HEK293 (cell line): ENCODE measurements around the gene ACTRT2.

Experiments used
- CTCF ChIA-PET: fragments of 350-600 bp; formaldehyde crosslinking; extraction: SDS; loops from one replicate; lab custom pipeline; 2021; ENCODE audit warnings: antibody characterized with exemption; lab: Yijun Ruan, JAX
- POLR2A ChIA-PET: fragments of 300-600 bp; formaldehyde crosslinking; extraction: SDS; loops from one replicate; lab custom pipeline; 2020; ENCODE audit warnings: antibody characterized with exemption, inconsistent platforms; lab: Yijun Ruan, JAX
- H3K27ac ChIP-seq: fragments of 200-500 bp; sonication (Bioruptor generic); 2 replicates; pipeline ENCODE4 v1.5.1; 2014; ENCODE audit warnings: low read depth, low read length, control low read depth, inconsistent platforms; ENCODE audit errors: extremely low read depth
- H3K36me3 ChIP-seq, 2 experiments: fragments of 200-500 bp in 1 of 2; sonication (Bioruptor generic) in 1 of 2; 1 replicate in 1 of 2; 2 replicates in 1 of 2; pipeline ENCODE4 v1.5.1; 2014 to 2017; ENCODE audit warnings: inconsistent platforms in 2 of 2, low read length in 2 of 2; ENCODE audit not compliant: control insufficient read depth in 2 of 2, insufficient read depth in 1 of 2
- H3K4me1 ChIP-seq: fragments of 200-500 bp; sonication (Bioruptor generic); 2 replicates; pipeline ENCODE4 v1.5.1; 2014; ENCODE audit warnings: mild to moderate bottlenecking, low read length, inconsistent platforms; ENCODE audit not compliant: control insufficient read depth, insufficient read depth
- H3K4me3 ChIP-seq: 2 replicates; pipeline ENCODE4 v1.5.1; 2011; ENCODE audit warnings: low read depth, mild to moderate bottlenecking, control low read depth, low read length, moderate library complexity
- H3K9me3 ChIP-seq: fragments of 200-500 bp; sonication (Bioruptor generic); 2 replicates; pipeline ENCODE4 v1.5.1; 2014; ENCODE audit warnings: low read depth, low read length, inconsistent platforms; ENCODE audit not compliant: control insufficient read depth, insufficient read depth
- AEBP2 ChIP-seq: fragments of 450-650 bp; formaldehyde crosslinking; IDR thresholded peaks from 2 replicates; pipeline ENCODE4 v1.5.1; 2016; ENCODE audit warnings: missing biosample characterization, missing genetic modification characterization, borderline replicate concordance
- HIC1 ChIP-seq: fragments of 450-650 bp; formaldehyde crosslinking; IDR thresholded peaks from 2 replicates; pipeline ENCODE4 v1.5.1; 2016; ENCODE audit warnings: missing biosample characterization, missing genetic modification characterization
- KLF7 ChIP-seq: fragments of 450-650 bp; formaldehyde crosslinking; IDR thresholded peaks from 2 replicates; pipeline ENCODE4 v1.5.1; 2016; ENCODE audit warnings: missing biosample characterization, missing genetic modification characterization, borderline replicate concordance
- MEIS1 ChIP-seq: sonication (generic); formaldehyde crosslinking; IDR thresholded peaks from 2 replicates; pipeline ENCODE4 v1.8.1; 2022; ENCODE audit warnings: missing genetic modification reagents, mild to moderate bottlenecking, borderline replicate concordance
- PRDM10 ChIP-seq: fragments of 450-650 bp; formaldehyde crosslinking; IDR thresholded peaks from 2 replicates; pipeline ENCODE4 v1.5.1; 2016; ENCODE audit warnings: missing biosample characterization, missing genetic modification characterization
- SP7 ChIP-seq: fragments of 450-650 bp; formaldehyde crosslinking; IDR thresholded peaks from 2 replicates; pipeline ENCODE4 v1.5.1; 2016; ENCODE audit warnings: missing biosample characterization, missing genetic modification characterization
- TSHZ1 ChIP-seq: fragments of 450-650 bp; formaldehyde crosslinking; IDR thresholded peaks from 2 replicates; pipeline ENCODE4 v1.5.1; 2016; ENCODE audit warnings: missing biosample characterization, missing genetic modification characterization, borderline replicate concordance
- ZNF366 ChIP-seq: fragments of 450-650 bp; formaldehyde crosslinking; conservative IDR thresholded peaks from 2 replicates; pipeline ENCODE4 v1.5.1; 2016; ENCODE audit warnings: missing biosample characterization, missing genetic modification characterization
- ZNF394 ChIP-seq: fragments of 450-650 bp; formaldehyde crosslinking; IDR thresholded peaks from 2 replicates; pipeline ENCODE4 v1.5.1; 2016; ENCODE audit warnings: missing biosample characterization, missing genetic modification characterization, mild to moderate bottlenecking, moderate library complexity, borderline replicate concordance
- ZNF777 ChIP-seq: fragments of 450-650 bp; formaldehyde crosslinking; IDR thresholded peaks from 2 replicates; pipeline ENCODE4 v1.5.1; 2017; ENCODE audit warnings: missing biosample characterization, missing genetic modification characterization, borderline replicate concordance
- TF ChIP-seq, protein P1 (sequence below): fragments of 450-650 bp; formaldehyde crosslinking; IDR thresholded peaks from 2 replicates; pipeline ENCODE4 v1.5.1; 2016; ENCODE audit warnings: missing biosample characterization, missing genetic modification characterization
- TF ChIP-seq, protein P2 (sequence below): fragments of 450-650 bp; formaldehyde crosslinking; IDR thresholded peaks from 2 replicates; pipeline ENCODE4 v1.5.1; 2016; ENCODE audit warnings: missing biosample characterization, missing genetic modification characterization

The ACTRT2 gene

GRCh38 chr1:3000671-3001470 is 20.4 kb upstream of the ACTRT2 start:
- H3K27ac ChIP-seq = no peak overlapping the region
- H3K36me3 ChIP-seq = no peaks in the 10 kb centered on the region
- TF ChIP-seq SP7 (tag by site-specific recombination) = no peak
- TF ChIP-seq TSHZ1 (tag by site-specific recombination) = no peak
- no peak for TF ChIP-seq ZNF394 (tag by site-specific recombination)
- TF ChIP-seq AEBP2 = no peak
- TF ChIP-seq PRDM10 (tag by site-specific recombination) = no peak
- TF ChIP-seq HIC1 (tag by site-specific recombination) = no peak
- no peak for TF ChIP-seq ZNF777 (tag by site-specific recombination)
- TF ChIP-seq, protein P1, sequence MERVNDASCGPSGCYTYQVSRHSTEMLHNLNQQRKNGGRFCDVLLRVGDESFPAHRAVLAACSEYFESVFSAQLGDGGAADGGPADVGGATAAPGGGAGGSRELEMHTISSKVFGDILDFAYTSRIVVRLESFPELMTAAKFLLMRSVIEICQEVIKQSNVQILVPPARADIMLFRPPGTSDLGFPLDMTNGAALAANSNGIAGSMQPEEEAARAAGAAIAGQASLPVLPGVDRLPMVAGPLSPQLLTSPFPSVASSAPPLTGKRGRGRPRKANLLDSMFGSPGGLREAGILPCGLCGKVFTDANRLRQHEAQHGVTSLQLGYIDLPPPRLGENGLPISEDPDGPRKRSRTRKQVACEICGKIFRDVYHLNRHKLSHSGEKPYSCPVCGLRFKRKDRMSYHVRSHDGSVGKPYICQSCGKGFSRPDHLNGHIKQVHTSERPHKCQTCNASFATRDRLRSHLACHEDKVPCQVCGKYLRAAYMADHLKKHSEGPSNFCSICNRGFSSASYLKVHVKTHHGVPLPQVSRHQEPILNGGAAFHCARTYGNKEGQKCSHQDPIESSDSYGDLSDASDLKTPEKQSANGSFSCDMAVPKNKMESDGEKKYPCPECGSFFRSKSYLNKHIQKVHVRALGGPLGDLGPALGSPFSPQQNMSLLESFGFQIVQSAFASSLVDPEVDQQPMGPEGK (tag by site-specific recombination) = no peak
- no peak for TF ChIP-seq MEIS1 (CRISPR knock-in tag)
- TF ChIP-seq, protein P2, sequence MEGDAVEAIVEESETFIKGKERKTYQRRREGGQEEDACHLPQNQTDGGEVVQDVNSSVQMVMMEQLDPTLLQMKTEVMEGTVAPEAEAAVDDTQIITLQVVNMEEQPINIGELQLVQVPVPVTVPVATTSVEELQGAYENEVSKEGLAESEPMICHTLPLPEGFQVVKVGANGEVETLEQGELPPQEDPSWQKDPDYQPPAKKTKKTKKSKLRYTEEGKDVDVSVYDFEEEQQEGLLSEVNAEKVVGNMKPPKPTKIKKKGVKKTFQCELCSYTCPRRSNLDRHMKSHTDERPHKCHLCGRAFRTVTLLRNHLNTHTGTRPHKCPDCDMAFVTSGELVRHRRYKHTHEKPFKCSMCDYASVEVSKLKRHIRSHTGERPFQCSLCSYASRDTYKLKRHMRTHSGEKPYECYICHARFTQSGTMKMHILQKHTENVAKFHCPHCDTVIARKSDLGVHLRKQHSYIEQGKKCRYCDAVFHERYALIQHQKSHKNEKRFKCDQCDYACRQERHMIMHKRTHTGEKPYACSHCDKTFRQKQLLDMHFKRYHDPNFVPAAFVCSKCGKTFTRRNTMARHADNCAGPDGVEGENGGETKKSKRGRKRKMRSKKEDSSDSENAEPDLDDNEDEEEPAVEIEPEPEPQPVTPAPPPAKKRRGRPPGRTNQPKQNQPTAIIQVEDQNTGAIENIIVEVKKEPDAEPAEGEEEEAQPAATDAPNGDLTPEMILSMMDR (tag by site-specific recombination) = no peak
- no peak for TF ChIP-seq KLF7 (tag by site-specific recombination)
- no peak for TF ChIP-seq ZNF366 (tag by site-specific recombination)
- POLR2A ChIA-PET = no interaction called here
- CTCF ChIA-PET = no interaction called here
- no peaks in the 10 kb centered on the region for H3K4me1 ChIP-seq
- no peak overlapping the region for H3K4me3 ChIP-seq
- no peaks in the 10 kb centered on the region for H3K9me3 ChIP-seq
